ENCODE data around the gene NCCRP1.
"Not testable (repeated sequence)": the region's sequence is repeated elsewhere in the genome, so short reads cannot be mapped to it uniquely, and the experiment has no call there.

Gene NCCRP1

GRCh38 chr19:39212375-39212742, 15.6 kb downstream of the NCCRP1 start:
- TF ChIP-seq, protein P1, sequence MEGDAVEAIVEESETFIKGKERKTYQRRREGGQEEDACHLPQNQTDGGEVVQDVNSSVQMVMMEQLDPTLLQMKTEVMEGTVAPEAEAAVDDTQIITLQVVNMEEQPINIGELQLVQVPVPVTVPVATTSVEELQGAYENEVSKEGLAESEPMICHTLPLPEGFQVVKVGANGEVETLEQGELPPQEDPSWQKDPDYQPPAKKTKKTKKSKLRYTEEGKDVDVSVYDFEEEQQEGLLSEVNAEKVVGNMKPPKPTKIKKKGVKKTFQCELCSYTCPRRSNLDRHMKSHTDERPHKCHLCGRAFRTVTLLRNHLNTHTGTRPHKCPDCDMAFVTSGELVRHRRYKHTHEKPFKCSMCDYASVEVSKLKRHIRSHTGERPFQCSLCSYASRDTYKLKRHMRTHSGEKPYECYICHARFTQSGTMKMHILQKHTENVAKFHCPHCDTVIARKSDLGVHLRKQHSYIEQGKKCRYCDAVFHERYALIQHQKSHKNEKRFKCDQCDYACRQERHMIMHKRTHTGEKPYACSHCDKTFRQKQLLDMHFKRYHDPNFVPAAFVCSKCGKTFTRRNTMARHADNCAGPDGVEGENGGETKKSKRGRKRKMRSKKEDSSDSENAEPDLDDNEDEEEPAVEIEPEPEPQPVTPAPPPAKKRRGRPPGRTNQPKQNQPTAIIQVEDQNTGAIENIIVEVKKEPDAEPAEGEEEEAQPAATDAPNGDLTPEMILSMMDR (IDR thresholded peaks at IDR 0.05; ENCODE audit: control insufficient read depth, insufficient read depth, low read depth, low read length, missing control alignments): peak; percentile 45
- H3K4me3 ChIP-seq (ENCODE audit: control insufficient read depth, low read depth, low read length): no peak overlapping the region
- no peak for DNase-seq (ENCODE audit: low read depth)

GRCh38 chr19:39215323-39215722, 18.6 kb downstream of the NCCRP1 start:
- not testable (repeated sequence) for H3K4me3 ChIP-seq (ENCODE audit: control insufficient read depth, low read depth, low read length); DNase-seq (ENCODE audit: low read depth)

GRCh38 chr19:39217094-39217493, 20.3 kb downstream of the NCCRP1 start:
- TF ChIP-seq, protein P1 (IDR thresholded peaks at IDR 0.05; ENCODE audit: control insufficient read depth, insufficient read depth, low read depth, low read length, missing control alignments): no peak
- H3K4me3 ChIP-seq (ENCODE audit: control insufficient read depth, low read depth, low read length): no peak overlapping the region
- DNase-seq (ENCODE audit: low read depth): no peak

DNA sequence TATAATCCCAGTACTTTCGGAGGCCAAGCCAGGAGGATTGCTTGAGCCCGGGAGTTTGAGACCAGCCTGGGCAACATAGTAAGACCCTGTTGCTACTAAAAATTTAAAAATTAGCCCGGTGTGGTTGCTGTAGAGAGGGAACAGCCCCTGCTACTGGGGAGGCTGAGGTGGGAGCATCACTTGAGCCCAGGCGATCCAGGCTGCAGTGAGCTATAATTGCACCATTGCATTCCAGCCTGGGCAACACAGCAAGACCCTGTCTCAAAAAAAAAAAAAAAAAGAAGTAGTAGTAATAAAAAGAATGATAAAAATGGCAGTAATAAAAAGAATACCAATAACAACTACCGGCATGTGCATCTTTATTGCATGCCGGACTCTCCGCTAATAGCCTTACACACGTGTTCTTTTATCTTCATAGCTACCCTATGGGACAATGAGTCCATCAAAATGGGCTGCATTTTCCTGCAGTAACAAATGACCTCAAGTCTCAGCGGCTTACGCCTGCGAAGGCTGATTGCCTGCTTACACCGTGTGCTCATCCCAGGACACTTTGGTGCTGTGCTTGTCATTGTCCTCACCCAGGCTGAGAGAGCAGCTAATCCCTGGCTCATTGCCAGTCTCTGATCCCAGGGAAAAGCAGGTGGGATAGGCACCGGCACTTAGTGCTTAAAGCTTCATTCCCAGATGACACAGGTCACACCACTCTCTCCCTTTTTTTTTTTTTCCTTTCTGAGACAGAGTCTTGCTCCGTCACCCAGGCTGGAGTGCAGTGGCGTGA, 21.7 kb downstream of the NCCRP1 start:
- TF ChIP-seq, protein P1 (IDR thresholded peaks at IDR 0.05; ENCODE audit: control insufficient read depth, insufficient read depth, low read depth, low read length, missing control alignments): no peak
- no peak for DNase-seq (ENCODE audit: low read depth)
- no peak overlapping the region for H3K4me3 ChIP-seq (ENCODE audit: control insufficient read depth, low read depth, low read length)

GRCh38 chr19:39219108-39219507, 22.3 kb downstream of the NCCRP1 start:
- H3K4me3 ChIP-seq (ENCODE audit: control insufficient read depth, low read depth, low read length); DNase-seq (ENCODE audit: low read depth): not testable (repeated sequence)

- no peak overlapping the region for H3K4me3 ChIP-seq (ENCODE audit: control insufficient read depth, low read depth, low read length)
- TF ChIP-seq, protein P1 (IDR thresholded peaks at IDR 0.05; ENCODE audit: control insufficient read depth, insufficient read depth, low read depth, low read length, missing control alignments): no peak
- DNase-seq (ENCODE audit: low read depth): no peak
Observed at GRCh38 chr19:39223703-39224279, 27.0 kb downstream of the NCCRP1 start.

DNA sequence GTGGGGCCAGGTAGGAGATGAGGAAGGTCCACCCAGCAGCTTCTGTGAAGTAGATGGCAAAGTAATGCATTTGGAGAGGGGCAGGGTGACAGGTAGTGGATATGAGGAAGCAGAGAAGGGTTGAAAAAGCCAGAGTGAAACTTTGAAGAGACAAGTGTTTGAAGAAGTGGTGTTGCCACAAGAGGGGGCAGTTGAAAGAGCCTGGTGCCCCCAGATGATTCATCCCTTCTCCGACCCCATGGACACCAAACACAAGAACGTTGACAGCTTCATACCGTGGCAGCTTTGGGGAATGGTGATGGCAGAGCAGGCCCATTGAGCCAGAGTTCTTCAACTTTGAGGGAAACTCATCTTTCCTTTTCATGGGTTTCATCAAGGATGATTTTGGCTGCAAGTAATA, 28.1 kb downstream of the NCCRP1 start:
- TF ChIP-seq, protein P1 (IDR thresholded peaks at IDR 0.05; ENCODE audit: control insufficient read depth, insufficient read depth, low read depth, low read length, missing control alignments): no peak
- no peak overlapping the region for H3K4me3 ChIP-seq (ENCODE audit: control insufficient read depth, low read depth, low read length)
- DNase-seq (ENCODE audit: low read depth): no peak

Data from AG09309 (cell line).